Endothelial cell (in vitro differentiated cells): ENCODE results near the gene HS3ST3B1. TPM values are rescaled to one million over a fixed set of nuclear protein-coding genes. Genes with fewer than 3 reads are reported as not detected.

Experiments
- DNase-seq: peaks from one replicate; pipeline ENCODE4 v3.0.0; 2021; ENCODE audit warnings: low spot score
- H3K27ac Mint-ChIP-seq: one replicate; pipeline ENCODE4 v1.8.0; 2021; ENCODE audit warnings: mixed read lengths, inconsistent platforms; ENCODE audit not compliant: unreplicated experiment
- H3K27me3 Mint-ChIP-seq: one replicate; pipeline ENCODE4 v1.8.0; 2021; ENCODE audit warnings: mild to moderate bottlenecking, moderate library complexity, mixed read lengths, inconsistent platforms; ENCODE audit not compliant: unreplicated experiment
- H3K36me3 Mint-ChIP-seq: one replicate; pipeline ENCODE4 v1.8.0; 2021; ENCODE audit warnings: mild to moderate bottlenecking, low read depth, mixed read lengths, inconsistent platforms; ENCODE audit not compliant: unreplicated experiment
- H3K4me1 Mint-ChIP-seq: one replicate; pipeline ENCODE4 v1.8.0; 2021; ENCODE audit warnings: mild to moderate bottlenecking, mixed read lengths, inconsistent platforms; ENCODE audit not compliant: unreplicated experiment
- H3K4me3 Mint-ChIP-seq: one replicate; pipeline ENCODE4 v1.8.0; 2021; ENCODE audit warnings: mild to moderate bottlenecking, mixed read lengths, inconsistent platforms; ENCODE audit not compliant: unreplicated experiment
- H3K9me3 Mint-ChIP-seq: one replicate; pipeline ENCODE4 v1.8.0; 2021; ENCODE audit warnings: mixed read lengths, inconsistent platforms; ENCODE audit not compliant: unreplicated experiment
- total RNA-seq: library from RNA; stranded (reverse); fragmentation: NEBNext Ultra II Directional; extraction: Animal tissue kit (Norgen Biotek cat#: 25700); gene quantifications from one replicate; pipeline ENCODE4 v1.2.1, GENCODE V29; 2021; ENCODE audit not compliant: unreplicated experiment
- TF ChIP-seq, protein P1 (sequence below): fragments of 200-600 bp; sonication (generic); IDR thresholded peaks from one replicate; pipeline ENCODE4 v1.5.0; 2021; ENCODE audit warnings: antibody characterized with exemption; ENCODE audit not compliant: unreplicated experiment

Gene HS3ST3B1
- total RNA-seq, 1 donor from 2014 or later, result 8.5 TPM

DNA sequence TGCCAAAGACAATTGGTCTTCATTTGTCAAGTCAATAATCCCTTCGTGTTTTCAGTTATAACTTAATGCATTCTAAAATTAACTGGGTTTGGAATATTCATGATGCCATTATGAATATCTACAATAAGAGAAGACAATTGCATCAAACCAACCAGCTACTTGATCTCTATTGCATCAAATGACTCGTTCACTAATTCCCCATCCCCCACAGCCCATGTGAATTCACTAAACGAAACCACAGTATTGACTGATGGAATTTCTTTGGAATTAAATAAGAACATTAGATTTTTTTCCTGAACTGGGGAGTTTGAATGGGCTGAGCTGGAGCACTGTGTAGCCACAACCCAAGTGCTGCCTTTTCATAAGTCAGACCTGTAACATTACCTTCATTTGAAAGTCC, 65.3 kb downstream of the HS3ST3B1 start:
- Mint-ChIP-seq H3K27me3 (peaks cover 2% of the 10 kb centered on the region), H3K27ac (no peak overlapping the region), H3K9me3 (no peaks in the 10 kb centered on the region), H3K36me3 (no peaks in the 10 kb centered on the region), H3K4me3 (no peak overlapping the region), H3K4me1 (peaks cover 4% of the 10 kb centered on the region)
- DNase-seq, result no peak
- TF ChIP-seq, protein P1, sequence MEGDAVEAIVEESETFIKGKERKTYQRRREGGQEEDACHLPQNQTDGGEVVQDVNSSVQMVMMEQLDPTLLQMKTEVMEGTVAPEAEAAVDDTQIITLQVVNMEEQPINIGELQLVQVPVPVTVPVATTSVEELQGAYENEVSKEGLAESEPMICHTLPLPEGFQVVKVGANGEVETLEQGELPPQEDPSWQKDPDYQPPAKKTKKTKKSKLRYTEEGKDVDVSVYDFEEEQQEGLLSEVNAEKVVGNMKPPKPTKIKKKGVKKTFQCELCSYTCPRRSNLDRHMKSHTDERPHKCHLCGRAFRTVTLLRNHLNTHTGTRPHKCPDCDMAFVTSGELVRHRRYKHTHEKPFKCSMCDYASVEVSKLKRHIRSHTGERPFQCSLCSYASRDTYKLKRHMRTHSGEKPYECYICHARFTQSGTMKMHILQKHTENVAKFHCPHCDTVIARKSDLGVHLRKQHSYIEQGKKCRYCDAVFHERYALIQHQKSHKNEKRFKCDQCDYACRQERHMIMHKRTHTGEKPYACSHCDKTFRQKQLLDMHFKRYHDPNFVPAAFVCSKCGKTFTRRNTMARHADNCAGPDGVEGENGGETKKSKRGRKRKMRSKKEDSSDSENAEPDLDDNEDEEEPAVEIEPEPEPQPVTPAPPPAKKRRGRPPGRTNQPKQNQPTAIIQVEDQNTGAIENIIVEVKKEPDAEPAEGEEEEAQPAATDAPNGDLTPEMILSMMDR, result no peak

DNA sequence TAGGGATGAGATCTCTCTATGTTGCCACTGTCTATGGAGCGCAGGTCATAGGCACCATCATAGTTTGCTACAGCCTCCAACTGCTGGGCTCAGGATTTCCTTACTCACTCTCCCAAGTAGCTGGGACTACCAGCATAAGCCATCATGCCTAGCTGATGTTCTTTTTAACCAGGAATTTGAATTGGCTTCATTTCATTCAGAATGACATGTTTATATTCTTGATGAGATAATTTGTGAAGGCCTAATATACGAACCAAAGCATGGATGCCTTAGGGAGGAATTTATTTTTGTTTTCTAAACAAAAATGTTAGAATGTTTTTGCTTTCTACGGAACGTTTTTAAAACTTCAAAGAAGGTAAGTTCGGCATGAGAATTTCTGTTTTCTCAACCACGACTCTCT, 71.6 kb downstream of the HS3ST3B1 start:
- Mint-ChIP-seq H3K4me1 (no peaks in the 10 kb centered on the region), H3K9me3 (no peaks in the 10 kb centered on the region), H3K4me3 (no peak overlapping the region), H3K27me3 (no peaks in the 10 kb centered on the region), H3K36me3 (no peaks in the 10 kb centered on the region), H3K27ac (no peak overlapping the region)
- TF ChIP-seq, protein P1, result no peak
- no peak for DNase-seq

DNA sequence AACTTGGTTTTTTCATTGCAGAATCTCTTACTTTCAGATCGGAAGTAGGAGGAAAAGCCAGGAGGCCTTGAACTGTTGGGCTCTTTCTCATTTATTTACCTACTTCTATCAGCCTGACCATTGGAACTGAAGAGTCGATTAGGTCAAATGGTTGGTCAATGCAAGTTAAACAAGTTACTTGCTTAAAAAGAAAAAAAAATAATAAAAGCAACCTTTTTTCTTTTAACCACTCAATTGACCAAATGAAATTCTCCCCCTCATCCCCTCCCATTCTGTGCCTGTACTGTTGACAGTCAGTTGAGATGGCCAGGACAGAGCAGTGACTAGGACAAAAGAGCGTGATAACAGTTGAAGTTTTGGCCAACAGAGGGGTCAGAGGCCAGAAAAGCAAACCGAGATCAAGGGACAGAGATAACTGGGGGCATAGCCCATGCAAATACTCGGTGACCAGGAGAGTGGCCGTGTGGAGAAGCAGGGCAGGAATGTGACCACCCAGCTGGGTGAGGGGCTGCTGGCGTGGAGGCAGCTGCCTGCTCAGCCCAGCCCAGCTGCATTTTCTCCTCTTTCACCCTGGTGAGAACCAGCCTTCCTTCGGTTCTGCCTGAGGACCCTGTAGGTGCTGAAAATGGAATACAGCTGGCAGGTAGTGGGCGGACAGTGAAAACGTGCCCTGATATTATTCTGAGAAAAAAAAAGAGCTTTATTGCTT, 72.2 kb downstream of the HS3ST3B1 start:
- no peak overlapping the region for H3K4me3 Mint-ChIP-seq
- no peaks in the 10 kb centered on the region for H3K36me3 Mint-ChIP-seq
- H3K27ac Mint-ChIP-seq, result no peak overlapping the region
- no peaks in the 10 kb centered on the region for H3K27me3 Mint-ChIP-seq
- no peaks in the 10 kb centered on the region for H3K9me3 Mint-ChIP-seq
- TF ChIP-seq, protein P1, result no peak
- H3K4me1 Mint-ChIP-seq, result no peaks in the 10 kb centered on the region
- no peak for DNase-seq

GRCh38 chr17:14373614-14374259, 72.9 kb downstream of the HS3ST3B1 start:
- Mint-ChIP-seq H3K4me1 (no peaks in the 10 kb centered on the region), H3K4me3 (no peak overlapping the region), H3K9me3 (no peaks in the 10 kb centered on the region), H3K36me3 (no peaks in the 10 kb centered on the region), H3K27ac (no peak overlapping the region), H3K27me3 (no peaks in the 10 kb centered on the region)
- TF ChIP-seq, protein P1, result no peak
- DNase-seq, result no peak

DNA sequence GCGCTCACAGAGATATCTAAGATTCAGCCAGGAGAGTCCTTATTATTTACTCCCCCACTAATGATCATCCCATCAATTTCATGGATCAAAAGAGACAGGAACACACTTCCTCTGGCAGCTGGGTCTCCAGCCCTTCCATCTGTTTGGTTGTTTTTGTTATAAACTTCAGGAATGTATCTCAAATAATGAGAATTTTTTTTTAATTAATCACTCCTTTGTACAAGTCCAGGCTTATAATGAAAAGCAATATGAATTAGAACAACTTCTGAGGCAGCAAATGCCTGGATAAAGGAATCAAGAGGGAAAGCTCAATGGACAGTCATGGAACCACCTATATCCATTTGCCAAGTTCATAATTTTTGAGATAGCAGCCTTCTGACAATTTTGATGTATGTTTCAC, 73.4 kb downstream of the HS3ST3B1 start:
- Mint-ChIP-seq H3K4me1 (no peaks in the 10 kb centered on the region), H3K36me3 (no peaks in the 10 kb centered on the region), H3K4me3 (no peak overlapping the region), H3K9me3 (no peaks in the 10 kb centered on the region), H3K27ac (no peak overlapping the region), H3K27me3 (no peaks in the 10 kb centered on the region)
- DNase-seq, result no peak
- TF ChIP-seq, protein P1, result no peak
